Immature natural killer cell (primary cell): Measurements from ENCODE around the gene BBOF1. TPM values are rescaled to one million over a fixed set of nuclear protein-coding genes. Genes with fewer than 3 reads are reported as not detected.
"Not testable (repeated sequence)": the region's sequence is repeated elsewhere in the genome, so short reads cannot be mapped to it uniquely, and the experiment has no call there.

Experiments used
- DNase-seq, 3 donors: peaks; one replicate each; pipeline ENCODE4 v3.0.0; 2022; ENCODE audit warnings: mixed read lengths in 1 of 3
- H3K27ac Mint-ChIP-seq, 6 donors: one replicate each; pipeline ENCODE4 v1.8.0; 2020; ENCODE audit warnings: mixed read lengths in 6 of 6, mild to moderate bottlenecking in 5 of 6, inconsistent platforms in 4 of 6, moderate library complexity in 3 of 6
- H3K27me3 Mint-ChIP-seq, 3 donors: one replicate each; pipeline ENCODE4 v1.8.0; 2020 to 2021; ENCODE audit warnings: low read depth in 3 of 3, mild to moderate bottlenecking in 3 of 3, mixed read lengths in 3 of 3, moderate library complexity in 3 of 3, inconsistent platforms in 1 of 3
- H3K36me3 Mint-ChIP-seq, 3 donors: one replicate each; pipeline ENCODE4 v1.8.0; 2020; ENCODE audit warnings: mixed read lengths in 3 of 3, inconsistent platforms in 2 of 3, mild to moderate bottlenecking in 2 of 3
- H3K4me1 Mint-ChIP-seq, 2 donors: one replicate each; pipeline ENCODE4 v1.8.0; 2020; ENCODE audit warnings: inconsistent platforms in 2 of 2, mild to moderate bottlenecking in 2 of 2, mixed read lengths in 2 of 2, moderate library complexity in 1 of 2
- H3K4me3 Mint-ChIP-seq, 5 donors: one replicate each; pipeline ENCODE4 v1.8.0; 2020; ENCODE audit warnings: mild to moderate bottlenecking in 5 of 5, mixed read lengths in 5 of 5, inconsistent platforms in 3 of 5, moderate library complexity in 3 of 5
- H3K9me3 Mint-ChIP-seq, 6 donors: one replicate each; pipeline ENCODE4 v1.8.0; 2020; ENCODE audit warnings: mild to moderate bottlenecking in 6 of 6, mixed read lengths in 6 of 6, inconsistent platforms in 4 of 6, moderate library complexity in 3 of 6
- polyA plus RNA-seq, 3 donors: library from polyadenylated mRNA; unstranded; fragments of 300-500 nt; fragmentation: Illumina TruSeq; gene quantifications; one replicate each; pipeline ENCODE4 v1.2.3, GENCODE V29; 2021

Gene BBOF1
- 1 to 10 TPM; 1.6 to 4.0 (median 3.4) TPM for polyA plus RNA-seq

GRCh38 chr14:74018586-74019407, at the start of gene BBOF1, which contains the start of gene ENTPD5:
Gene BBOF1, plus strand, starts transcription at chr14:74019349. Its CDS starts 130 bp downstream, at chr14:74019479.
Gene ENTPD5, minus strand, starts transcription at chr14:74019288. Its CDS starts 31,186 bp downstream, at chr14:73988102.
- H3K4me1 Mint-ChIP-seq: peaks cover 17 to 22% of the 10 kb centered on the region in 2 donors
- peaks cover 0 to 6% (median 0%) of the 10 kb centered on the region in 3 donors for H3K36me3 Mint-ChIP-seq
- peak within 1 kb of the TSS; percentile 94 to 99 (median 98) for H3K27ac Mint-ChIP-seq
- peak within 1 kb of the TSS; percentile 94 to 99 (median 97) for H3K4me3 Mint-ChIP-seq
- peak; percentile 92 to 93 (median 93) for DNase-seq
- peaks cover 3 to 13% (median 5%) of the 10 kb centered on the region in 3 donors for H3K27me3 Mint-ChIP-seq
- no peaks in the 10 kb centered on the region for H3K9me3 Mint-ChIP-seq

- H3K4me1 Mint-ChIP-seq: no peaks in the 10 kb centered on the region
- no peaks in the 10 kb centered on the region for H3K27me3 Mint-ChIP-seq
- peaks cover 18 to 38% (median 22%) of the 10 kb centered on the region in 3 donors for H3K36me3 Mint-ChIP-seq
- no peak for DNase-seq
- no peaks in the 10 kb centered on the region for H3K9me3 Mint-ChIP-seq
- no peak overlapping the region for H3K27ac Mint-ChIP-seq
- H3K4me3 Mint-ChIP-seq: no peak overlapping the region
These were observed 45.7 kb upstream of the BBOF1 start for GRCh38 chr14:73973497-73973896.

- no peak overlapping the region for H3K4me3 Mint-ChIP-seq
- DNase-seq: no peak
- H3K4me1 Mint-ChIP-seq: no peaks in the 10 kb centered on the region
- H3K36me3 Mint-ChIP-seq: peaks cover 10 to 36% (median 13%) of the 10 kb centered on the region in 3 donors
- H3K9me3 Mint-ChIP-seq: no peaks in the 10 kb centered on the region
- no peaks in the 10 kb centered on the region for H3K27me3 Mint-ChIP-seq
- no peak overlapping the region for H3K27ac Mint-ChIP-seq
These were observed 43.0 kb upstream of the BBOF1 start for GRCh38 chr14:73976125-73976524.

GRCh38 chr14:73977896-73978295, 41.3 kb upstream of the BBOF1 start:
- H3K36me3 Mint-ChIP-seq: peaks cover 0 to 22% (median 6%) of the 10 kb centered on the region in 3 donors
- no peak for DNase-seq
- no peak overlapping the region for H3K27ac Mint-ChIP-seq
- no peak overlapping the region for H3K4me3 Mint-ChIP-seq
- H3K9me3 Mint-ChIP-seq: no peaks in the 10 kb centered on the region
- H3K27me3 Mint-ChIP-seq: no peaks in the 10 kb centered on the region
- H3K4me1 Mint-ChIP-seq: no peaks in the 10 kb centered on the region

- Mint-ChIP-seq H3K27ac (no peak overlapping the region), H3K27me3 (no peaks in the 10 kb centered on the region), H3K4me1 (no peaks in the 10 kb centered on the region), H3K4me3 (no peak overlapping the region), H3K9me3 (no peaks in the 10 kb centered on the region), H3K36me3 (peaks cover 7 to 28% (median 8%) of the 10 kb centered on the region in 3 donors)
- no peak for DNase-seq
These were observed 31.1 kb upstream of the BBOF1 start for GRCh38 chr14:73988065-73988464.

- H3K36me3 Mint-ChIP-seq: peaks cover 7 to 28% (median 8%) of the 10 kb centered on the region in 3 donors
- H3K4me1 Mint-ChIP-seq, DNase-seq, H3K27me3 Mint-ChIP-seq, H3K9me3 Mint-ChIP-seq, H3K4me3 Mint-ChIP-seq, H3K27ac Mint-ChIP-seq: not testable (repeated sequence)
These were observed 30.5 kb upstream of the BBOF1 start for GRCh38 chr14:73988656-73989055.

GRCh38 chr14:73991092-73991491, 28.1 kb upstream of the BBOF1 start:
- H3K27me3 Mint-ChIP-seq: no peaks in the 10 kb centered on the region
- no peak overlapping the region for H3K27ac Mint-ChIP-seq
- H3K36me3 Mint-ChIP-seq: peaks cover 8 to 22% (median 11%) of the 10 kb centered on the region in 3 donors
- no peak overlapping the region for H3K4me3 Mint-ChIP-seq
- no peaks in the 10 kb centered on the region for H3K4me1 Mint-ChIP-seq
- no peak for DNase-seq
- no peaks in the 10 kb centered on the region for H3K9me3 Mint-ChIP-seq

- H3K27me3 Mint-ChIP-seq, H3K9me3 Mint-ChIP-seq, H3K4me3 Mint-ChIP-seq, H3K4me1 Mint-ChIP-seq, DNase-seq: not testable (repeated sequence)
- Mint-ChIP-seq H3K27ac (peak overlapping the region in 1 of 6 donors; percentile 15), H3K36me3 (peaks cover 12 to 24% (median 14%) of the 10 kb centered on the region in 3 donors)
These were observed 24.2 kb upstream of the BBOF1 start for GRCh38 chr14:73994926-73995325.

- peaks cover 12 to 24% (median 14%) of the 10 kb centered on the region in 3 donors for H3K36me3 Mint-ChIP-seq
- H3K4me3 Mint-ChIP-seq: no peak overlapping the region
- no peaks in the 10 kb centered on the region for H3K27me3 Mint-ChIP-seq
- H3K27ac Mint-ChIP-seq: peak overlapping the region in 1 of 6 donors; percentile 47
- H3K4me1 Mint-ChIP-seq: no peaks in the 10 kb centered on the region
- DNase-seq: no peak
- no peaks in the 10 kb centered on the region for H3K9me3 Mint-ChIP-seq
These were observed 23.2 kb upstream of the BBOF1 start for GRCh38 chr14:73995977-73996378.

GRCh38 chr14:73996731-73997107, 22.4 kb upstream of the BBOF1 start:
- DNase-seq: no peak
- Mint-ChIP-seq H3K27me3 (no peaks in the 10 kb centered on the region), H3K27ac (no peak overlapping the region), H3K9me3 (no peaks in the 10 kb centered on the region), H3K36me3 (peaks cover 12 to 21% (median 14%) of the 10 kb centered on the region in 3 donors), H3K4me3 (no peak overlapping the region), H3K4me1 (no peaks in the 10 kb centered on the region)

GRCh38 chr14:73997108-73997943, 21.8 kb upstream of the BBOF1 start:
- Mint-ChIP-seq H3K4me3 (no peak overlapping the region), H3K27me3 (no peaks in the 10 kb centered on the region), H3K36me3 (peaks cover 12 to 17% (median 14%) of the 10 kb centered on the region in 3 donors), H3K9me3 (no peaks in the 10 kb centered on the region), H3K27ac (no peak overlapping the region), H3K4me1 (no peaks in the 10 kb centered on the region)
- DNase-seq: no peak

GRCh38 chr14:73997944-73998447, 21.2 kb upstream of the BBOF1 start:
- Mint-ChIP-seq H3K9me3 (no peaks in the 10 kb centered on the region), H3K4me3 (no peak overlapping the region), H3K36me3 (peaks cover 12 to 21% (median 18%) of the 10 kb centered on the region in 3 donors), H3K27me3 (no peaks in the 10 kb centered on the region), H3K4me1 (no peaks in the 10 kb centered on the region), H3K27ac (no peak overlapping the region)
- DNase-seq: no peak

- H3K27me3 Mint-ChIP-seq: no peaks in the 10 kb centered on the region
- no peak overlapping the region for H3K27ac Mint-ChIP-seq
- H3K4me3 Mint-ChIP-seq: no peak overlapping the region
- H3K9me3 Mint-ChIP-seq: no peaks in the 10 kb centered on the region
- no peaks in the 10 kb centered on the region for H3K4me1 Mint-ChIP-seq
- H3K36me3 Mint-ChIP-seq: peaks cover 12 to 26% (median 24%) of the 10 kb centered on the region in 3 donors
- no peak for DNase-seq
These were observed 20.4 kb upstream of the BBOF1 start for GRCh38 chr14:73998726-73999125.

- H3K4me1 Mint-ChIP-seq, H3K27me3 Mint-ChIP-seq, H3K4me3 Mint-ChIP-seq, H3K27ac Mint-ChIP-seq, DNase-seq, H3K9me3 Mint-ChIP-seq: not testable (repeated sequence)
- H3K36me3 Mint-ChIP-seq: peaks cover 5 to 23% (median 21%) of the 10 kb centered on the region in 3 donors
These were observed 13.5 kb upstream of the BBOF1 start for GRCh38 chr14:74005664-74006063.
